ENCODE measurements around the gene CREB3L2. TPM values are rescaled to one million over a fixed set of nuclear protein-coding genes. Genes with fewer than 3 reads are reported as not detected.

Gene CREB3L2
- total and polyA plus RNA-seq, 2 of the 8 experiments (the other 6 are each of a cell fraction or from before 2014, with no cell fraction given): 14.4 to 48.3 TPM

DNA sequence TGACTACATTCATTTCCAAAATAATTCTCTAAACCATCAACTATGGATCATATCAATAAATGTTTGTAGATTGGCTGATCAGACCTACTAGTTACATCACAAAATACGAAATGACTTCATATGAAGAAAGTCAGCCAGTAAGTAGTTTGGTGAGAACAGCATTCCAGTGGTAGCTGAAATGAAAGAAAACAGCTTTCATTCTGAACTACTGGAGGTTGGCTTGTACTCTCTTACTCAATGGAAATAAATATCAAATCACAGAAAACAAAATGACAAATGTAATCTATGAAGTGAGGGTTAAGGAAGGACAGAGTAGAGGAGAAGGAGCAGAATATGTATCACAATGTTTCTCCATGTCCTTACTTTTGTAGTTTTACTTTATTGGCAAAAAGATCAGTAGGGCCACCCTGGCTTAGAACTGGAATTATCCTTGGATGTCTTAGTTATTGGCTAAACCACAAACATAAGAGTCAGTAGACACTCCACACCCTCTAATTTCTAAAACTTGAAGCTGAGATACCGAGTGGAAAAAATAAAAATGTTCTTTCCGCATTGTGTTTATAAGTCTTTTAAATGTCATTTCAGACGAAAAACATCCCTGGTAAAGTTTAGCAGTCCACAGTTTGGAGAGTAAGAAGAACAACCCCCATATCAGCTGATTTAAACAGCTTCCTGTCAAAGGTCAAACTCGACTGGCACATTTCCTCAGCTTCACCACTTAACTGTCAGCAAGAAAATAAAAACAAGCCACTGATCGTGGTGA lies 81.1 kb downstream of the CREB3L2 start:
- DNase-seq (ENCODE audit: low read depth in 1 of 2, low spot score in 2 of 2): no peak
- Histone ChIP-seq H3K23ac (ENCODE audit: insufficient read length) (no peak overlapping the region), H3K4me3 (ENCODE audit: extremely low read depth in 1 of 4, insufficient read depth in 2 of 4, low read depth in 3 of 4, low read length in 4 of 4) (peak overlapping the region in 1 of 4 experiments; percentile 28; a peak in 1 of 8 replicates), H3K9ac (replicated peaks in 1 of 4; ENCODE audit: extremely low read depth in 1 of 4, low read depth in 3 of 4, low read length in 3 of 4) (no peak overlapping the region), H2BK12ac (ENCODE audit: low read depth, low read length) (no peak overlapping the region), H3K14ac (ENCODE audit: insufficient read length) (no peak overlapping the region), H4K91ac (replicated peaks; ENCODE audit: insufficient read length, low read length) (no peak overlapping the region), H2AFZ (ENCODE audit: low read length) (no peak overlapping the region), H3K4ac (replicated peaks; ENCODE audit: insufficient read length, low read depth, low read length) (peak overlapping the region; percentile 12), H2BK5ac (ENCODE audit: low read depth, low read length) (no peak overlapping the region; the same call in 1 of the 2 replicates), H2AK5ac (ENCODE audit: low read depth, low read length) (no peak overlapping the region), H3K27ac (ENCODE audit: low read depth, low read length) (no peak overlapping the region), H4K20me1 (replicated peaks in 1 of 2; ENCODE audit: control insufficient read depth in 1 of 2, insufficient read depth in 2 of 2, low read length in 2 of 2) (peaks cover 0 to under 1% of the 10 kb centered on the region in 2 experiments), H3K79me2 (ENCODE audit: control insufficient read depth in 1 of 2, insufficient read depth in 2 of 2, low read length in 2 of 2) (peaks cover 0 to 15% of the 10 kb centered on the region in 2 experiments; a peak in 3 of 4 replicates), H4K5ac (ENCODE audit: insufficient read length, low read depth, low read length) (peak overlapping the region; percentile 18), H2BK20ac (ENCODE audit: low read length) (no peak overlapping the region), H3K79me1 (ENCODE audit: low read depth, low read length) (no peaks in the 10 kb centered on the region; the same call in 1 of the 2 replicates), H2BK15ac (ENCODE audit: low read length) (no peak overlapping the region), H3K18ac (ENCODE audit: extremely low read depth, low read length) (no peak overlapping the region), H2BK120ac (replicated peaks; ENCODE audit: low read depth, low read length) (no peak overlapping the region), H3K36me3 (ENCODE audit: control insufficient read depth in 2 of 4, insufficient read depth in 4 of 4, low read length in 3 of 4) (peaks cover 0 to 4% (median 2%) of the 10 kb centered on the region in 4 experiments; a peak in 4 of 8 replicates), H3K27me3 (replicated peaks in 1 of 4; ENCODE audit: control insufficient read depth in 3 of 4, extremely low read depth in 1 of 4, insufficient read depth in 3 of 4, low read length in 3 of 4) (no peaks in the 10 kb centered on the region), H3K56ac (replicated peaks; ENCODE audit: insufficient read length, low read depth, low read length) (no peak overlapping the region), H3K4me1 (replicated peaks in 1 of 4; ENCODE audit: control insufficient read depth in 3 of 4, insufficient read depth in 4 of 4, low read length in 3 of 4) (peaks cover 0 to 13% (median 7%) of the 10 kb centered on the region in 4 experiments; a peak in 4 of 7 replicates), H3K4me2 (ENCODE audit: insufficient read depth in 1 of 2, low read depth in 2 of 2, low read length in 2 of 2) (no peak overlapping the region), H4K8ac (ENCODE audit: extremely low read depth, insufficient read depth, low read length) (no peak overlapping the region), H3K9me3 (ENCODE audit: insufficient read depth in 2 of 2, low read depth in 1 of 2, low read length in 1 of 2) (peaks cover 2 to 3% of the 10 kb centered on the region in 2 experiments; a peak in 1 of 4 replicates), H3K23me2 (ENCODE audit: low read depth, low read length) (no peaks in the 10 kb centered on the region)
- ChIA-PET POLR2A (ENCODE audit: partially characterized antibody) (interaction anchor here (0.8 to 1.0 kb wide), 2 partner anchors 39 to 539 kb away, joined by 3 read pairs; partner anchors contain the start of gene TRIM24), CTCF (ENCODE audit: partially characterized antibody) (interaction anchor here (0.8 to 1.6 kb wide), 11 partner anchors 8 to 185 kb away, joined by 3 to 7 read pairs (median 5); no protein-coding TSS in a partner anchor)
- 91% methylated on average over 6 of the region's 6 CpGs; no CpG with 5 or more reads in 1 of the 2 experiments for WGBS, 2 experiments (ENCODE audit: extremely low coverage in 1 of 2, insufficient coverage in 1 of 2, insufficient read length in 1 of 2, insufficient replicate concordance in 2 of 2, low coverage in 1 of 2, low lambda C conversion rate in 2 of 2, missing lambda C conversion rate in 1 of 2)
- FAIRE-seq: no peak
- TF ChIP-seq TAF1 (IDR thresholded peaks at IDR 0.05; ENCODE audit: low read depth, low read length): no peak
- no peak for TF ChIP-seq TBP (IDR thresholded peaks at IDR 0.05; ENCODE audit: low read depth, low read length)
- TF ChIP-seq GABPA (IDR thresholded peaks at IDR 0.05; ENCODE audit: borderline replicate concordance, insufficient read depth, low read length): no peak
- TF ChIP-seq RNF2 (IDR thresholded peaks at IDR 0.05; ENCODE audit: borderline replicate concordance, low read depth, low read length, missing control alignments, poor library complexity, severe bottlenecking): no peak
- TF ChIP-seq SIX5 (IDR thresholded peaks at IDR 0.05; ENCODE audit: low read depth, low read length): no peak
- no peak for TF ChIP-seq TEAD4 (IDR thresholded peaks at IDR 0.05; ENCODE audit: low read depth, low read length)
- TF ChIP-seq, protein P1, sequence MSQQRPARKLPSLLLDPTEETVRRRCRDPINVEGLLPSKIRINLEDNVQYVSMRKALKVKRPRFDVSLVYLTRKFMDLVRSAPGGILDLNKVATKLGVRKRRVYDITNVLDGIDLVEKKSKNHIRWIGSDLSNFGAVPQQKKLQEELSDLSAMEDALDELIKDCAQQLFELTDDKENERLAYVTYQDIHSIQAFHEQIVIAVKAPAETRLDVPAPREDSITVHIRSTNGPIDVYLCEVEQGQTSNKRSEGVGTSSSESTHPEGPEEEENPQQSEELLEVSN (IDR thresholded peaks at IDR 0.05): no peak
- no peak for TF ChIP-seq SP4 (IDR thresholded peaks at IDR 0.05; ENCODE audit: low read length)
- no peak for TF ChIP-seq YY1 (IDR thresholded peaks at IDR 0.05; ENCODE audit: low read depth, low read length)
- no peak for TF ChIP-seq EZH2 (IDR thresholded peaks at IDR 0.05; ENCODE audit: low read depth, low read length, severe bottlenecking)
- no peak for TF ChIP-seq CHD1 (IDR thresholded peaks at IDR 0.05; ENCODE audit: low read depth, low read length)
